Urinary bladder (tissue), 4 donors: Measurements from ENCODE around the gene SYNGR2. TPM values are rescaled to one million over a fixed set of nuclear protein-coding genes. Genes with fewer than 3 reads are reported as not detected.

Experiments
- DNase-seq: peaks from one replicate; pipeline ENCODE4 v3.0.0-alpha.2; 2015; ENCODE audit errors: extremely low spot score
- H3K27ac ChIP-seq: one replicate; pipeline ENCODE4 v1.5.1; 2013; ENCODE audit warnings: low read depth, mild to moderate bottlenecking, moderate library complexity
- H3K36me3 ChIP-seq: one replicate; pipeline ENCODE4 v1.6.1; 2013; ENCODE audit warnings: mild to moderate bottlenecking, moderate library complexity; ENCODE audit not compliant: insufficient read depth
- H3K4me1 ChIP-seq: one replicate; pipeline ENCODE4 v1.6.1; 2013; ENCODE audit warnings: mild to moderate bottlenecking, moderate library complexity; ENCODE audit not compliant: insufficient read depth
- H3K4me3 ChIP-seq: one replicate; pipeline ENCODE4 v1.5.1; 2013; ENCODE audit warnings: low read depth, low read length
- WGBS: extraction: QIAGEN DNeasy Blood & Tissue Kit; methylation state at CpG from one replicate; pipeline ENCODE4 v1.1.7; 2013; 5-methylcytosine and 5-hydroxymethylcytosine counted together
- polyA plus RNA-seq: library from polyadenylated mRNA; stranded (reverse); fragments of 200-250 nt; gene quantifications from one replicate; pipeline ENCODE4 v1.2.3, GENCODE V29; 2013
- total RNA-seq: library from RNA; depleted of rRNA; stranded (reverse); fragments of >200 nt; gene quantifications from one replicate; pipeline ENCODE4 v1.2.3, GENCODE V29; 2014
- donor health status: healthy with polysubstance abuse.
- donor health status: healthy.

SYNGR2 gene
- total and polyA plus RNA-seq, 2 donors = 15.0 to 79.7 TPM

DNA sequence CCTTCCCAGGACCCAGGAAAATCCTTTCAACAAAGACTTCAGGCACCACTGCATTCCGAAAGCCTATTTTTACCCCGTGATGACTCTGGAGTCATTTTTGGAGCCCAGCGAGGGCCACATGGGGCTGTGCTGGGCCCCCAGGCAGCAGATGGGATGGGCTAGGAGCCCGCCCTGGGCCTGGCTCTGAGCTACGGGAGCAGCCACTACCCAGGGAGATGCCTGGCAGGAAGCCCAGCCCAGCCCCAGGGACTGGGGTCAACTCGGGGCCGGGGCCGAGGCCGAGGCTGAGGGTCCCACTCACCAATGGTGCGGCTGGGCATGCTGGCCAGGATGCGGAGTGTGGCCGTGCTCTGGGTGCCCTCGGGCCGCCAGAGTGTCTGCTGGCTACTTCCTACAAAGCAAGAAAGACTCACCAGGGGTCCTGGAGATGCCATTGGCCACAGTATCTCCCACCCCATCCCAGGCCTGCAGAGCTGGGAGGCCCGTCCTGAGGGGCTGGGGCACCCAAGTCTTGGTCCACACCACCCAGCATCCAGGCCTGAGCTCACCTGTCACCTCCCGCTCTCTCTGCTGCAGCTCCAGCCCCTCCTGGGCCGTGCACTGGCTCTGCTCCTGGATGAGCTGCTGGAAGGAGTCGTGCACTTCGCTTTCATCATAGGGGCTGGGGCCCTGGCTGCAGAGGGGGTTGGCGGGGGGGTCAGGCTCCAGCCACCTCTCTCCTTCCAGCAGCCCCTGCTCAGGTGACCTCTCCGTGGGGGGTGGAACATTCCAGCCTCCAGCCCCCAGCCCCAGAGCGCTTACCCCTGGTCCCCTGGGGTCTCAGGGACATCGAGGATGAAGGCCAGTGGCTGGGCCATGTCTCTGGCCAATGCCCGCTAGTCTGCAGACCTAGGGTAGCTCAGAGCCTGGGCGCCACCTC, 42.1 kb upstream of the SYNGR2 start:
- Histone ChIP-seq H3K4me1 (no peaks in the 10 kb centered on the region), H3K27ac (no peak overlapping the region), H3K36me3 (no peaks in the 10 kb centered on the region), H3K4me3 (no peak overlapping the region)
- 76% methylated on average over 25 of the region's 25 CpGs for WGBS
- DNase-seq = no peak

DNA sequence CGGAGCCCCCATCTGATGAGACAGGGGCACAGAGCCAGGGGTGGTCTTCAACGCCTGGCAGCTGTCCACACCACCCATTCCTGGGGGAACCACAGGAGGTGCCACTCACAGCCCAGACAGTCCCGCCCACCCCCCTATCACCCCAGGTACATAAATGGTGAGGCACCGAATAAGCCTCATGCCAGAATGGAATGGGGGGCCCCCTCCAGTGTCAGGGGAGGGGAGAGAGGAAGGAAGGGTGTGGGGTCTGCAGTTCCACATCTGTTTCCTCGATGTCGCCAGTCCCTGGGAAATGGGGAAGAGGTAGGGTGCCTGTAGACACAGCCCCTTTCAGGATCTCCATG, 41.5 kb upstream of the SYNGR2 start:
- H3K27ac ChIP-seq = no peak overlapping the region
- 77% methylated on average over 6 of the region's 6 CpGs for WGBS
- H3K4me1 ChIP-seq = no peaks in the 10 kb centered on the region
- no peak for DNase-seq
- no peak overlapping the region for H3K4me3 ChIP-seq
- H3K36me3 ChIP-seq = no peaks in the 10 kb centered on the region

DNA sequence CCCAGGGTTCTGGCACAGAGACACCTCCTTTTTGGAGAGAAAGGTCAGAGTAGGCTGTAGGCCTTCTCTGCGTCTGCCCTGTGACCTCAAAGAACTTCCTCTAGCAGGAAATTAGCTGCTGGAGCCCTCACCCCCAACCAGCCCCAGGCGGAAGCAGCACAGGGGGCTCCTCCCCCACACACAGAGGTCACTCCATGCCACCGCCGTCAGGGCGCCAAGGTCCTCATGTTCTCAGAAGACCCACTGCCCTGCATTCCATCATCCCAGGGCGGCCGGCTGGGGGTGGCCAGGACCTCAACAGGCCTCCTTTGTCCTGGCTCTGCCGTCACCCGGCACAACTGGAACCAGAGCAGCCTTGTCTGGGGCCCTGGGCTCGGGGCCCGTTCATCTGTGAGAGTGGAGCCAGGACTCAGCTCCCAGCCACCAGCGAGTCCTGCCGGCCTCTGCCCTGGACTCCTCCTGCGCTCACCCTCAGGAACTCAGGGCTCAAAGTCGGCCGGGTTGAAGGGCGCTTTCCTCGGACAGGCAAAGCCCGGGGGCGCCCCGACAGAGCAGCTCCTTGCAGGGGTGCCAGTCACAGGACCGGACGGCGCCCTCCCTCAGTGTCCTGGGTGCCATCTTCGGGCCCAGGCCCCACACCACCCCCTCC, 41.0 kb upstream of the SYNGR2 start:
- no peaks in the 10 kb centered on the region for H3K36me3 ChIP-seq
- no peak for DNase-seq
- peak overlapping the region; percentile 65 for H3K27ac ChIP-seq
- peak overlapping the region; percentile 70 for H3K4me3 ChIP-seq
- 44% methylated on average over 25 of the region's 25 CpGs for WGBS
- no peaks in the 10 kb centered on the region for H3K4me1 ChIP-seq

DNA sequence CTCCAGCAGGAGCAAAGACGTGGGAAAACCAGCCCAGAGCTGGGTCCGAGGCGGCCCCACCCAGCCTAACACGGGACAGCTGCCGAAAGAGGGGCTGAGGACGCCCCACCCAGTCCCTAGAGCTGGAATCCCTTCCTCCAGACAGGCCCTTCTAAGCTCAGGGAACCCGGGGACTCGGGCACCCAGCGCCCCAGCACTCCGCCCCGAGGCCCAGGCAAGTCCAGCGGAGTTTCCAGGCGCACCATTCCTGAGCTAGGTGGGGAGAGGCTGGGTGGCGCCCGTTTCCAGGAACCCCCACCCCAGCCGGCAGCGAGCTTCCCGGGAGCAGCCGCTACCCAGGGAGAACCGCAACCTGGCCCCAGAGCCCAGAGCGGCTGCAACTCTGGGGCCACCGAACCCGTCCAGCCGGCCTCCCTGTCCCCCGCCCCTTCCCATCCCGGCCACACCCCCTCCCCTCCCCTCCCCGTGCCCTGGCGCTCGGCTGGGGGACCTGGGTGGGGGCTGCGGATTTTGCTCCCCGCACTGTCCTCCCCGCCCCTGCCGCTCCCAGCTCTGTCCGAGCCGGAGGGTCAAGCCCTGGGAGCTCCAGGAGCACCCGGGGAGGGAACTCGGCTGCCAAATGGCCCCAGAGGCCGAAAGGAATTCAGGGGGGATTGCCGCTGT, 40.4 kb upstream of the SYNGR2 start:
- peak overlapping the region; percentile 76 for H3K27ac ChIP-seq
- peak overlapping the region; percentile 70 for H3K4me3 ChIP-seq
- 7% methylated on average over 39 of the region's 39 CpGs for WGBS
- DNase-seq = no peak
- H3K4me1 ChIP-seq = no peaks in the 10 kb centered on the region
- no peaks in the 10 kb centered on the region for H3K36me3 ChIP-seq

DNA sequence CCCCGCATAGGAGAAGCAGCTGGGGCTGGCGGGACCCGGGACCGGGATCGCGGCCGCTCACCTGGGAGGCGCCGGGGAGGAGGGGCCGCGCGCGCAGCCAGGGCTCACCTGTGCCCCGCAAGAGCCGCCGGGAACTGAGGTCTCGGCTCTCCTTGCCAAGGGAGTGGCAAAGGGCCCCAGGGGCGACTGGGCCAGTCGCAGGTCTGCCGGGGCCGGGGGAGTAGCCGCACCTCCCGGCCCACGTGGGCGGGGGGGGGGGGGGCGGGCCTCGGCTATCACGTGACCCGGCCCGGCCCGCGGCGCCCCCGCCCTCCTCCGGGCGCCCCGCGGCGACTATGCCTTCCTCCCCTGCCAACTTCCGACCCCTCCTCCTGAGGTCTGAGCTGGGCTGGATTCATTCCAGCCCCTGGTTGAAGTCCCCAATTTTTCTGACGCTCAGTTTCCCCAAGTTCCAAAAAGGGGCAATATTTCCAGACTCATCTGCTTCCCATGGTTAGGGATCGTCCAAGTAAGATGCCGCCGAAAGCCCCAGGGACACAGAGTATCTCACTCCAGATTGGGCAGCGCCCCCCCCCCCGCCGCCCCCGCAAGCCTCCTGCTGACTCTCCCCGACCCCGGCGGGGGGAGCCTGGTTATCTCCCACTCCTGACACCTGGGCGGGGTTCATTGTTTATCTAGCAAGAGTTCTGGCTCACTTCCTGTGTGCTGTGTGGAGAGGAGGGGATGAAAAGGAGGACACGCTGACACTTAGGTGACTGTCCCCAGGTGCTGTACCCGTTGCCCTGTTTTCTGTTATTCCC, 39.6 kb upstream of the SYNGR2 start, which contains the start of gene TMC6:
TSS of gene TMC6 (minus strand) at position 205 of the 800 bp plus-strand sequence. CDS start 1,923 bp downstream, outside the sequence.
- 5% methylated on average over 54 of the region's 54 CpGs for WGBS
- no peaks in the 10 kb centered on the region for H3K4me1 ChIP-seq
- DNase-seq = no peak

DNA sequence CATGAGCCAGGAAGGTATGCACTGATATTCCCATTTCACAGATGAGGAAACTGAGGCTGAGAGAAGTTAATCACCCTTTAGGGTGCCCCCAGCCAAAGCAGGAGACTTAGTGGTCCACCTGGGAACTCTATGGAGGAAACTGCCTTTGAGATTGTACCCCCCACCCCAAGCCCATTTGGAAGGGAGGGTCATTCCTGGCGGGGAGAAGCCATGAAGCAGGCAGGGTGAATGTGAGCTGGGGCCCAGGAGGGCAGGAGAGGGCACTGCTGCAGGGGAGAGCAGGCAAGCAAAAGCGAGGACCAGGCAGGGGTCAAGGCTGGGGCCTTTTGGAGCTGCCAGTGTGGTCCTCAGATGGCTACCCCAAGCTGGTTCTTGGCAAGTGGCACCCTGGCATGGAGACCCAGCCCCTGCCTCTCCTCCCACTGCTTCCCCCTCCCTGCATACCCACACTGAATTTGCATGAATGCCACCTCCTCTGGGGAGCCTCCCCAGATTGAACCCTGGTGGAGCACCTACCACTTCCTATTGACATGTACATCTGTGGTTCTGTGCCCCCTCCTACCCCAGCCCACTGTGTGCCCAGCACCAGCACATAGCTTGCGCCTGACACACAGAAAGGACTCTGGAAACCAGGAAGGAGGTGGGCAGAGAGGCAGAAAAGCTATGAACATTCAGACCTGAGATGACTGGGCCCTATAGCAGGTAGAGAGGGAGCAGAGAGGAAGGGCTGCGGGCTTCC, 38.9 kb upstream of the SYNGR2 start:
- Histone ChIP-seq H3K27ac (no peak overlapping the region), H3K4me1 (no peaks in the 10 kb centered on the region), H3K4me3 (no peak overlapping the region), H3K36me3 (no peaks in the 10 kb centered on the region)
- 89% methylated on average over 4 of the region's 4 CpGs for WGBS
- DNase-seq = no peak

More for the DNA sequence above, 39.6 kb upstream of the SYNGR2 start, which contains the start of gene TMC6:
- H3K4me3 ChIP-seq = peak within 1 kb of the TSS; percentile 70
- no peaks in the 10 kb centered on the region for H3K36me3 ChIP-seq
- H3K27ac ChIP-seq = peak within 1 kb of the TSS; percentile 76

DNA sequence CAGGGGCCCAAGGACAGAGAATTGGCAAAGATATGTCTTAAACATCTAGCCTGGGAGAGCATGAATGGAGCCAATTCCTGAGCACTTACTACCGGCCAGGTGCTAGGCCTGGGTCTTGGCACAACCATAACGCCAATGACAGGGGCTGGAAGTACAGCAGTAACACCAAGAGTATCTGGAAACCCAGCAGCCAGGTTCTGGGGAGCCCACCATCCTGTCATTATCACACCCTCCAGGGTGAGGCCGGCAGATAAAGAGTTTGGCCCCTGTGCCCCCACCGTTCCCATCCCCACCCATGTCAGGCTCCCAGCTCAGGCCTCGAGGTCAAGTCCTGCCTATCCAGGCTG, 38.3 kb upstream of the SYNGR2 start:
- 62% methylated on average over 5 of the region's 5 CpGs for WGBS
- DNase-seq = no peak
- Histone ChIP-seq H3K27ac (no peak overlapping the region), H3K36me3 (no peaks in the 10 kb centered on the region), H3K4me1 (no peaks in the 10 kb centered on the region), H3K4me3 (no peak overlapping the region)

DNA sequence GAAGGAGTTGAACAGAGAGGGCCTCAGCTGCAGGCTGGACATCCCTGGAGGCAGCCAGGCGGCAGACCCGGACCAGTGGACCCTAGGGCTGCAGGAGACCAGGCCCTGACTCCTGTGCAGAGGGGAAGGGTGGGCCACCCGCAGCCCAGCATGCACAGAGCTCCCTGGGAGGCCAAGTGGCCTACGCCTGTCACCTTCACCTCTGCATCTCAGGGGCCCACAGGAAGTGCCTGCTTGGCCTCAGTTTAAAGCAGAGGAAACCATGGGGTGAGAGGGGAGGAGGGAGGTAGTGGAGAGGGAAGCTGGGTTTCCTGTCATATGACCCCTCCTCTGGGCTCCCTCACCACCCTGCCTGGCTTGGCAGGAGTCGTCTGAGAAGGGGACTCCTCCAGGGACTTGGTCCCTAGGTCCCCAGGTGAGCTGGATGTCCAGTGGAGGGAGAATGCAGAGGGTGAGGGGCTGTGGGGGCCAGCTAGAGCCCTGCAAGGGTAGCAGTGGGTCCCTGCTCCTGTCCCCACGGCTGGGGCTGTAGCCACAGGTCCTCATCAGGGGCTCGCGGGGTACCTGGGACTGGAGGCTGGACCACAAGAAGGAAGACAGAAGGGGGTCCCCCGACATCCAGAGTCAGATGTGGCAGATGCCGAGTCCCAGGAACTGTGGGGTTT, 37.8 kb upstream of the SYNGR2 start, which contains the start of gene TMC8:
TSS of gene TMC8 (plus strand) at position 335 of the 665 bp plus-strand sequence. CDS start 818 bp downstream, outside the sequence.
- no peaks in the 10 kb centered on the region for H3K36me3 ChIP-seq
- no peak within 1 kb of the TSS for H3K27ac ChIP-seq
- DNase-seq = no peak
- H3K4me3 ChIP-seq = peak within 1 kb of the TSS; percentile 42
- no peaks in the 10 kb centered on the region for H3K4me1 ChIP-seq
- WGBS = 84% methylated on average over 10 of the region's 10 CpGs

DNA sequence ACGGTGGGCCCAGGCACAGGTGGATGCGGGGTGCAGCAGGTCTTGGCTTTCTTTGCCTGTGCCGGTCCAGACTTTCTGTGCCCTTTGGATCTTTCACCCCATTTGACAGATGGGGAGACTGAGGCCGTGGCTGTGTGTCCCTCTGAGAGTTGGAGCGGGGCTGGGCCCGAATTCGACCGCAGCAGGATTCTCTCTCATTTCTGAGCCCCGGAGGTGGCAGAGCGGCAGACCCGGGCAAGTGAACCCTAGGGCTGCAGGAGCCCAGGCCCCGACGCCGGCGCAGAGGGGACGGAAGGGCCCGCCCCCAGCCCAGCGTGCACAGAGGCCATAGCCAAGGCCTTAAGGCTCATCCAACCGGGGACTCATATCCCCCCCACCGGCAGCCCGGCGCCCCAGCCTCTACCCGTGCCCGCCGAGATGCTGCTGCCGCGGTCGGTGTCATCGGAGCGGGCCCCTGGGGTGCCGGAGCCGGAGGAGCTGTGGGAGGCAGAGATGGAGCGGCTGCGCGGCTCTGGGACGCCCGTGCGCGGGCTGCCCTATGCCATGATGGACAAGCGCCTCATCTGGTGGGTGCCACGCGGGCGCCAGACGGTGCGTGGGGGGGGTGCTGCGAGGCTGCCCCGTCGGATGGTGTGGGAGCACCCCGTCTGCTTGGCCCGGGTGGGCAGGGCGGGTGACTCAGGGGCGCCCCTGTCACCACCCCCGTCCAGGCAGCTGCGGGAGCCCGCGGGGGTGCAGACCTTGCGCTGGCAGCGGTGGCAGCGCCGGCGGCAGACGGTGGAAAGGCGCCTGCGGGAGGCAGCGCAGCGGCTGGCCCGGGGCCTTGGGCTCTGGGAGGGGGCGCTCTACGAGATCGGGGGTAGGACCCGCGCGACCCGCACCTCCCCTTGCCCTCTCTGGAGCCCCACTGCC, 37.0 kb upstream of the SYNGR2 start:
- no peak for DNase-seq
- H3K36me3 ChIP-seq = no peaks in the 10 kb centered on the region
- H3K4me3 ChIP-seq = peak overlapping the region; percentile 42
- no peak overlapping the region for H3K27ac ChIP-seq
- 24% methylated on average over 74 of the region's 74 CpGs for WGBS
- no peaks in the 10 kb centered on the region for H3K4me1 ChIP-seq

DNA sequence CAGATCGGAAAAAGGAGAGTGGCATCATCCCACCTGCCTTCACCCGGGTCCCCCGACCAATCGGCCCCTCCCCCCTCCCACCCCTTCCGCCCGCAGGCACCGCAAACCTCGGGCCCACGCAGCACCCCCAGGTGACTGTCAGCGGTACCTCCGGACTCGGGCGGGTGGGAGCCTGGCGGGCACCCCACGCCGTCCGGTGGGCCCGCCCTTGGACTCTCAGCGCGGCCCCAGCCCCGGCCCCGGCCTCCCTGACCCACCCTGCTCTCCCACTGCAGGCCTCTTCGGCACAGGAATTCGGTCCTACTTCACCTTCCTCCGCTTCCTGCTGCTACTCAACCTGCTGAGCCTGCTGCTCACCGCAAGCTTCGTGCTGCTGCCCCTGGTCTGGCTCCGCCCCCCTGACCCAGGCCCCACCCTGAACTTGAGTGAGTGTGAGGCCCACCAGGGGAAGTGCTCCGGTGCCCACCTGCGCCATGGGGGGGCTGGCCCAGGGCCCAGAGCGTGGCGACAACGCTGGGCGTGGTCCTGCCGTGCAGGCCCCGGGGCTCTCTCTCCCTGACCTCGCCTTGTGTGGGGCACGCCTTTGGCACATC, 36.2 kb upstream of the SYNGR2 start:
- WGBS = 29% methylated on average over 38 of the region's 38 CpGs
- Histone ChIP-seq H3K36me3 (no peaks in the 10 kb centered on the region), H3K4me3 (peak overlapping the region; percentile 42), H3K27ac (peak overlapping the region; percentile 3), H3K4me1 (no peaks in the 10 kb centered on the region)
- no peak for DNase-seq

DNA sequence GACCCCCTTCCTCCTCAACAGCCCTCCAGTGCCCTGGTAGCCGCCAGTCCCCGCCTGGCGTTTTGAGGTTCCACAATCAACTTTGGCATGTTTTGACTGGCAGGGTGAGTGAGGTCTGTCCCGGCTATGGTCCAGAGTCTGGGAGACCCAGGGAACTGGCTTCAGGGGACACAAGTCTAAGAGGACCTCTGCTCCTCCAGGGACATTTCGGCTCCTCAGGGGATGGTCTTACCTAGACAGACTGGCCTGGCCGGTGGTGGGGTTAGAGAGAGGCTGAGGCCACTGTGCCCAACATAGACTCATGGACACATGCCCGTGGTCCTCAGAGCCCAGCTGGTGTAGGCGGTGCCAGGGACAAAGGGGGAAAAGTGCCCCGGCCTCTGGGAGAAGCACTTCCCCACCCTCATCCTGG, 35.6 kb upstream of the SYNGR2 start:
- Histone ChIP-seq H3K4me1 (no peaks in the 10 kb centered on the region), H3K27ac (peak overlapping the region; percentile 3), H3K4me3 (no peak overlapping the region), H3K36me3 (no peaks in the 10 kb centered on the region)
- no peak for DNase-seq
- WGBS = 83% methylated on average over 9 of the region's 9 CpGs
